Liver (tissue), 9 donors: ENCODE data around the gene URI1. TPM values are rescaled to one million over a fixed set of nuclear protein-coding genes. Genes with fewer than 3 reads are reported as not detected.

Experiments
- DNase-seq: peaks from one replicate; pipeline ENCODE4 v3.0.0-alpha.2; 2017; ENCODE audit warnings: low spot score
- H3K27ac ChIP-seq, 2 donors: one replicate each; pipeline ENCODE4 v1.7.0; 2013; ENCODE audit warnings: inconsistent platforms in 2 of 2, low read length in 2 of 2, control low read depth in 1 of 2, low read depth in 1 of 2, mild to moderate bottlenecking in 1 of 2
- H3K27me3 ChIP-seq, 4 donors: one replicate each; pipeline versions ENCODE4 v1.6.1 to v1.7.0; 2013; ENCODE audit warnings: low read length in 3 of 4, inconsistent platforms in 1 of 4, mild to moderate bottlenecking in 1 of 4, moderate library complexity in 1 of 4; ENCODE audit not compliant: control insufficient read depth in 4 of 4, insufficient read depth in 4 of 4
- H3K36me3 ChIP-seq, 4 donors: one replicate each; pipeline versions ENCODE4 v1.6.1 to v1.7.0; 2013; ENCODE audit warnings: low read length in 3 of 4, mild to moderate bottlenecking in 3 of 4, low read depth in 1 of 4, moderate library complexity in 1 of 4; ENCODE audit not compliant: control insufficient read depth in 4 of 4, insufficient read depth in 3 of 4
- H3K4me1 ChIP-seq, 4 donors: one replicate each; pipeline versions ENCODE4 v1.6.1 to v1.7.0; 2013; ENCODE audit warnings: low read length in 3 of 4, mild to moderate bottlenecking in 3 of 4, moderate library complexity in 1 of 4; ENCODE audit not compliant: control insufficient read depth in 4 of 4, insufficient read depth in 4 of 4
- H3K4me3 ChIP-seq, 3 donors: one replicate each; pipeline versions ENCODE4 v1.6.1 to v1.7.0; 2013; ENCODE audit warnings: low read length in 3 of 3, control low read depth in 1 of 3, low read depth in 1 of 3, mild to moderate bottlenecking in 1 of 3
- H3K9ac ChIP-seq, 2 donors: one replicate each; pipeline ENCODE4 v1.7.0; 2013; ENCODE audit warnings: low read length in 2 of 2, mild to moderate bottlenecking in 2 of 2, moderate library complexity in 2 of 2, control low read depth in 1 of 2, low read depth in 1 of 2
- H3K9me3 ChIP-seq, 4 donors: one replicate each; pipeline versions ENCODE4 v1.6.1 to v1.7.0; 2013; ENCODE audit warnings: low read length in 3 of 4; ENCODE audit not compliant: control insufficient read depth in 4 of 4
- ATF3 ChIP-seq: IDR thresholded peaks from 2 replicates; pipeline ENCODE4 v1.6.1; 2016; ENCODE audit warnings: antibody characterized with exemption
- CTCF ChIP-seq: fragments of 150-350 bp; IDR thresholded peaks from 2 replicates; pipeline ENCODE4 v1.5.1; 2017; ENCODE audit warnings: improper control_type of control experiment, low read depth, low read length; ENCODE audit not compliant: missing input control
- EGR1 ChIP-seq, 2 donors: IDR thresholded peaks; 2 replicates each; pipeline ENCODE4 v1.6.1; 2016 to 2018; ENCODE audit warnings: antibody characterized with exemption in 2 of 2, low read depth in 2 of 2
- FOXA1 ChIP-seq: IDR thresholded peaks from 2 replicates; pipeline ENCODE4 v1.6.1; 2016; ENCODE audit warnings: antibody characterized with exemption
- FOXA2 ChIP-seq: IDR thresholded peaks from 2 replicates; pipeline ENCODE4 v1.6.1; 2016; ENCODE audit warnings: antibody characterized with exemption
- GABPA ChIP-seq, 2 donors: IDR thresholded peaks in 1 of 2; conservative IDR thresholded peaks in 1 of 2; 2 replicates each; pipeline ENCODE4 v1.6.1; 2016; ENCODE audit warnings: antibody characterized with exemption in 2 of 2, mild to moderate bottlenecking in 1 of 2, moderate library complexity in 1 of 2
- HNF4G ChIP-seq: IDR thresholded peaks from 2 replicates; pipeline ENCODE4 v1.6.1; 2016; ENCODE audit warnings: antibody characterized with exemption
- JUND ChIP-seq, 2 donors: IDR thresholded peaks; 2 replicates each; pipeline ENCODE4 v1.6.1; 2016; ENCODE audit warnings: antibody characterized with exemption in 2 of 2
- MAX ChIP-seq: IDR thresholded peaks from 2 replicates; pipeline ENCODE4 v1.6.1; 2016; ENCODE audit warnings: antibody characterized with exemption
- NR2F2 ChIP-seq: IDR thresholded peaks from 2 replicates; pipeline ENCODE4 v1.6.1; 2016; ENCODE audit warnings: antibody characterized with exemption
- RAD21 ChIP-seq, 2 donors: IDR thresholded peaks; 2 replicates each; pipeline ENCODE4 v1.6.1; 2016; ENCODE audit warnings: antibody characterized with exemption in 2 of 2, mild to moderate bottlenecking in 2 of 2
- REST ChIP-seq: IDR thresholded peaks from 2 replicates; pipeline ENCODE4 v1.6.1; 2016; ENCODE audit warnings: antibody characterized with exemption, mild to moderate bottlenecking
- RXRA ChIP-seq, 2 donors: IDR thresholded peaks; 2 replicates each; pipeline ENCODE4 v1.6.1; 2017 to 2018; ENCODE audit warnings: antibody characterized with exemption in 2 of 2, mild to moderate bottlenecking in 1 of 2
- SP1 ChIP-seq: IDR thresholded peaks from 2 replicates; pipeline ENCODE4 v1.6.1; 2018; ENCODE audit warnings: antibody characterized with exemption, mild to moderate bottlenecking
- TAF1 ChIP-seq: conservative IDR thresholded peaks from 2 replicates; pipeline ENCODE4 v1.6.1; 2016; ENCODE audit warnings: antibody characterized with exemption, mild to moderate bottlenecking
- YY1 ChIP-seq: IDR thresholded peaks from 2 replicates; pipeline ENCODE4 v1.6.1; 2016; ENCODE audit warnings: antibody characterized with exemption, mild to moderate bottlenecking
- ZBTB33 ChIP-seq: IDR thresholded peaks from 2 replicates; pipeline ENCODE4 v1.6.1; 2016; ENCODE audit warnings: antibody characterized with exemption
- WGBS: extraction: QIAGEN DNeasy Blood & Tissue Kit; methylation state at CpG from one replicate; pipeline ENCODE4 v1.1.7; 2013; 5-methylcytosine and 5-hydroxymethylcytosine counted together
- polyA plus RNA-seq, 2 donors: library from polyadenylated mRNA; stranded (reverse) in 1 of 2; unstranded in 1 of 2; fragments of 200-250 nt in 1 of 2; fragments of >200 nt in 1 of 2; fragmentation: Nextera tagmentation in 1 of 2; extraction: Ambion mirVana in 1 of 2; gene quantifications; one replicate each; pipeline versions ENCODE4 v1.2.1 to v1.2.3, GENCODE V29; 2013 to 2015
- total RNA-seq, 2 donors: library from RNA; depleted of rRNA; stranded (reverse); fragments of >200 nt; gene quantifications; one replicate each; pipeline ENCODE4 v1.2.3, GENCODE V29; 2014
- donor health status: healthy.
- donor health status: healthy.
- donor health status: healthy.
- donor health status: healthy.
- donor health status: healthy.

The URI1 gene
- total and polyA plus RNA-seq, 4 donors: 12.2 to 29.5 (median 15.7) TPM

GRCh38 chr19:29927944-29928625 is 14.0 kb upstream of the URI1 start:
- Histone ChIP-seq H3K36me3 (no peaks in the 10 kb centered on the region), H3K9me3 (no peaks in the 10 kb centered on the region), H3K4me1 (no peaks in the 10 kb centered on the region), H3K4me3 (no peak overlapping the region), H3K9ac (no peak overlapping the region), H3K27me3 (no peaks in the 10 kb centered on the region), H3K27ac (no peak overlapping the region)
- TF ChIP-seq FOXA1 (no peak), JUND (IDR thresholded peaks at IDR 0.05) (no peak), GABPA (IDR thresholded peaks at IDR 0.05 in 1 of 2, conservative IDR thresholded peaks at IDR 0.05 in 1 of 2) (no peak), YY1 (no peak), EGR1 (IDR thresholded peaks at IDR 0.05; ENCODE audit: low read depth in 2 of 2) (no peak), ATF3 (no peak), REST (no peak), HNF4G (no peak), NR2F2 (no peak), RXRA (IDR thresholded peaks at IDR 0.05) (no peak), MAX (no peak), ZBTB33 (no peak), SP1 (no peak), FOXA2 (no peak)
- DNase-seq: no peak
- 70% methylated on average over 14 of the region's 14 CpGs for WGBS

- 24% methylated on average over 1 of the region's 1 CpG for WGBS
- H3K36me3 ChIP-seq: no peaks in the 10 kb centered on the region
- H3K4me3 ChIP-seq: no peak overlapping the region
- no peaks in the 10 kb centered on the region for H3K4me1 ChIP-seq
- DNase-seq: no peak
- H3K27me3 ChIP-seq: no peaks in the 10 kb centered on the region
- H3K9me3 ChIP-seq: no peaks in the 10 kb centered on the region
- no peak for TF ChIP-seq CTCF
- no peak for TF ChIP-seq GABPA (IDR thresholded peaks at IDR 0.05 in 1 of 2, conservative IDR thresholded peaks at IDR 0.05 in 1 of 2)
- no peak for TF ChIP-seq REST
- TF ChIP-seq NR2F2: no peak
- no peak for TF ChIP-seq MAX
- TF ChIP-seq TAF1: no peak
- TF ChIP-seq ATF3: no peak
- TF ChIP-seq EGR1 (IDR thresholded peaks at IDR 0.05; ENCODE audit: low read depth in 2 of 2): no peak
- TF ChIP-seq FOXA1: no peak
- no peak for TF ChIP-seq JUND (IDR thresholded peaks at IDR 0.05)
- TF ChIP-seq SP1: no peak
- TF ChIP-seq RXRA (IDR thresholded peaks at IDR 0.05): no peak
- TF ChIP-seq RAD21 (IDR thresholded peaks at IDR 0.05): no peak
- no peak for TF ChIP-seq YY1
- no peak for TF ChIP-seq FOXA2
- no peak overlapping the region for H3K9ac ChIP-seq
- no peak overlapping the region for H3K27ac ChIP-seq
Measured at GRCh38 chr19:29928831-29929230, 13.2 kb upstream of the URI1 start.
